Left lung (tissue), 10 donors: ENCODE data around the gene IQCM. TPM values are rescaled to one million over a fixed set of nuclear protein-coding genes. Genes with fewer than 3 reads are reported as not detected.

Experiments
- ATAC-seq: fragments of 200-7000 bp; cut with Tn5 transposase; one replicate; pipeline ENCODE4 v1.9.1; 2020; ENCODE audit warnings: moderate library complexity
- DNase-seq, 4 donors: peaks; one replicate each; pipeline ENCODE4 v3.0.0-alpha.2; 2013 to 2020
- H3K27ac ChIP-seq, 2 donors: fragments of 200-600 bp; sonication (generic) in 1 of 2; one replicate each; pipeline versions ENCODE4 v1.5.0 to v1.8.0; 2020 to 2021
- H3K27me3 ChIP-seq, 2 donors: fragments of 200-600 bp; sonication (generic) in 1 of 2; one replicate each; pipeline versions ENCODE4 v1.5.0 to v1.8.0; 2020 to 2021
- H3K36me3 ChIP-seq, 2 donors: fragments of 200-600 bp; sonication (generic) in 1 of 2; one replicate each; pipeline versions ENCODE4 v1.5.0 to v1.8.0; 2020 to 2021
- H3K4me1 ChIP-seq, 2 donors: fragments of 200-600 bp; one replicate each; pipeline ENCODE4 v1.8.0; 2021
- H3K4me3 ChIP-seq, 2 donors: fragments of 200-600 bp; sonication (generic) in 1 of 2; one replicate each; pipeline versions ENCODE4 v1.5.0 to v1.8.0; 2020 to 2021; ENCODE audit warnings: mild to moderate bottlenecking in 1 of 2
- H3K9me3 ChIP-seq, 2 donors: fragments of 200-600 bp; sonication (generic) in 1 of 2; one replicate each; pipeline versions ENCODE4 v1.5.0 to v1.8.0; 2020 to 2021
- CTCF ChIP-seq, 2 donors: fragments of 200-600 bp; sonication (generic) in 1 of 2; IDR thresholded peaks; one replicate each; pipeline versions ENCODE4 v1.5.0 to v1.8.0; 2021; ENCODE audit warnings: antibody characterized with exemption in 2 of 2
- intact Hi-C, 2 donors: fragments of 100-400 bp; cut with DNase I; formaldehyde crosslinking; loops; one replicate each; pipeline versions ENCODE4 v1.11.2 to v1.14.2; 2022
- polyA plus RNA-seq, 6 donors: library from polyadenylated mRNA; unstranded; fragments of 120-200 nt; gene quantifications; one replicate each; pipeline ENCODE4 v1.2.1, GENCODE V29; 2013; ENCODE audit not compliant: insufficient read length in 6 of 6
- total RNA-seq, 2 donors: library from RNA; stranded (reverse); fragmentation: NEBNext Ultra II Directional; extraction: Animal tissue kit (Norgen Biotek cat#: 25700); gene quantifications; one replicate each; pipeline ENCODE4 v1.2.1, GENCODE V29; 2021
- donor health status: DM: no; HTN: yes; CAD: no.
- donor health status: DM: no; HTN: no; CAD: no.

The IQCM gene
- total and polyA plus RNA-seq, 8 donors, result not detected

GRCh38 chr4:149370785-149371420 lies 444.7 kb downstream of the IQCM start:
- TF ChIP-seq CTCF (IDR thresholded peaks at IDR 0.05), result peak in 1 of 2 donors; percentile 27
- intact Hi-C loops, result no loop called here
- ATAC-seq, result peak; percentile 93
- Histone ChIP-seq H3K4me1 (no peaks in the 10 kb centered on the region), H3K27me3 (no peaks in the 10 kb centered on the region), H3K27ac (no peak overlapping the region), H3K4me3 (no peak overlapping the region), H3K36me3 (no peaks in the 10 kb centered on the region), H3K9me3 (no peaks in the 10 kb centered on the region)
- peak in 1 of 4 donors; percentile 11 for DNase-seq

GRCh38 chr4:149370002-149370401 lies 445.6 kb downstream of the IQCM start:
- no peak for TF ChIP-seq CTCF (IDR thresholded peaks at IDR 0.05)
- Histone ChIP-seq H3K27ac (no peak overlapping the region), H3K4me3 (no peak overlapping the region), H3K4me1 (no peaks in the 10 kb centered on the region), H3K36me3 (no peaks in the 10 kb centered on the region), H3K9me3 (no peaks in the 10 kb centered on the region), H3K27me3 (no peaks in the 10 kb centered on the region)
- ATAC-seq (no peak), DNase-seq (peak in 1 of 4 donors; percentile 5)
- intact Hi-C loops, result no loop called here

GRCh38 chr4:149353241-149353640 lies 462.4 kb downstream of the IQCM start:
- ATAC-seq (no peak), DNase-seq (no peak)
- TF ChIP-seq CTCF (IDR thresholded peaks at IDR 0.05), result no peak
- H3K9me3 ChIP-seq, result peaks cover 0 to 10% of the 10 kb centered on the region in 2 donors
- intact Hi-C loops, result no loop called here
- no peaks in the 10 kb centered on the region for H3K36me3 ChIP-seq
- H3K27me3 ChIP-seq, result no peaks in the 10 kb centered on the region
- no peak overlapping the region for H3K27ac ChIP-seq
- H3K4me1 ChIP-seq, result no peaks in the 10 kb centered on the region
- no peak overlapping the region for H3K4me3 ChIP-seq

DNA sequence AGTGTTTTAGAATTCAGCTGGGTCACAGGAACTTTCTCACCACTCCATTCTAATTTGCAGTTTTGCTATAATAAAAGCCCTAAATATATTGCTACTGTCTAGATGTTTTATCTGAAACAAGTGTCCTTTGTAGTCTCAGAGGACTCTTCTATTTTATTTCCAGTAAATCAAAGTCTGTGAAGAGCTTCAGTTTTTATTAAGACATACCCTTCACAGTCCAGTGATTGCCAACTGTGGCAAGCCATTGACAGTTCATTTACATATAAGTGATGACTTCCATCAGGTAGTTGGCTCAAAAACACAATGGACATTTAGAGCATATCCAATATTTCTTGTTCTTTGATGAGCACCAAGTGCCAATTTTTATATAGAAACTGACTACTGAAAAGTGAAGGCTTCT lies 466.1 kb downstream of the IQCM start:
- DNase-seq (no peak), ATAC-seq (no peak)
- Histone ChIP-seq H3K4me3 (no peak overlapping the region), H3K27ac (no peak overlapping the region), H3K36me3 (no peaks in the 10 kb centered on the region), H3K4me1 (no peaks in the 10 kb centered on the region), H3K27me3 (no peaks in the 10 kb centered on the region), H3K9me3 (peaks cover 0 to 10% of the 10 kb centered on the region in 2 donors)
- no peak for TF ChIP-seq CTCF (IDR thresholded peaks at IDR 0.05)
- intact Hi-C loops, result no loop called here

DNA sequence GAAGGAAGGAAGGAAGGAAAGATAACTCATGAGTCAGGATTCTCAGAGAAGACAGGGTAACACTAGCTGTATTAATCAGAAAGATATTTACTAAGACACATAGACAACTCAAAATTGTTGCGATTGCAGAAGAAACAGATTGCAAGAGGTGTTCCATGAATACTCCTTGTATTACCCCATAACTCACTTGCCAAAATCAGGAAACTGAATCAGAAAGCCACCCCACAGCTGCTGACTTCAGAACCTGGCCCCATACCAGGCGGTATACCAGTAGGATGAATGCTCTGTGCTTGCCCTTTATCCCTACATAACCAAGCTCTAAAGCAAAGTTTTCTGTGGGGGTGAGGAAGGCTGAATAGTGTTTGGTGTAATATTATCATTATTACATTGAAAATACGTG lies 468.5 kb downstream of the IQCM start:
- Histone ChIP-seq H3K4me1 (no peaks in the 10 kb centered on the region), H3K36me3 (no peaks in the 10 kb centered on the region), H3K27ac (no peak overlapping the region), H3K4me3 (no peak overlapping the region), H3K9me3 (no peaks in the 10 kb centered on the region), H3K27me3 (no peaks in the 10 kb centered on the region)
- ATAC-seq (no peak), DNase-seq (no peak)
- intact Hi-C loops, result no loop called here
- no peak for TF ChIP-seq CTCF (IDR thresholded peaks at IDR 0.05)
